Measurements from ENCODE around the gene MCM10. TPM values are rescaled to one million over a fixed set of nuclear protein-coding genes. Genes with fewer than 3 reads are reported as not detected.

Gene MCM10
- total RNA-seq, 3 donors from 2014 or later = 1.6 to 8.6 (median 2.2) TPM

DNA sequence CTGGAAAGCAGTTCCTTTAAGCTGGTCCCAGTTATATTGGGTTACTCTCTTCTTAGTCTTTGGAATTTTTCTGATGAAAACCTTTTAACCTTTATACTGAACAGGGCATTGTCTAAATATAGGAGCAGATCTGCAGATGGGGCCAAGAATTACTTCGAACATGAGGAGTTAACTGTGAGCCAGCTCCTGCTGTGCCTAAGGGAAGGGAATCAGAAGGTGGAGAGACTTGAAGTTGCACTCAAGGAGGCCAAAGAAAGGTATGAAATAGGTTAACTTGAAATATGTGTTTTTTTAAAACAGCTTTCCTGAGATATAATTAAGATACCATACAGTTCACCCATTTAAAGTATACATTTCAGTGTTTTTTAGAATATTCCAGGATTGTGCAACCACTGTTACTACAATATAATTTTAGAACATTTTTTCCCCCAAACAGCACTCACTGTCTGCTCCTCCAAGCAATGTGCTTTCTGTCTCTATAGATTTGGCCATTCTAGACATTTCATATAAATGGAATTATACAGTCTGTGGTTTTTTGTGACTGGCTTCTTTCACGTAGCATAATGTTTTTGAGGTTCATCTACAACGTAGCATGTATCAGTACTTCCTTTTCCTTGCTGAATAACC lies 42.5 kb upstream of the MCM10 start:
- TF ChIP-seq, protein P1, sequence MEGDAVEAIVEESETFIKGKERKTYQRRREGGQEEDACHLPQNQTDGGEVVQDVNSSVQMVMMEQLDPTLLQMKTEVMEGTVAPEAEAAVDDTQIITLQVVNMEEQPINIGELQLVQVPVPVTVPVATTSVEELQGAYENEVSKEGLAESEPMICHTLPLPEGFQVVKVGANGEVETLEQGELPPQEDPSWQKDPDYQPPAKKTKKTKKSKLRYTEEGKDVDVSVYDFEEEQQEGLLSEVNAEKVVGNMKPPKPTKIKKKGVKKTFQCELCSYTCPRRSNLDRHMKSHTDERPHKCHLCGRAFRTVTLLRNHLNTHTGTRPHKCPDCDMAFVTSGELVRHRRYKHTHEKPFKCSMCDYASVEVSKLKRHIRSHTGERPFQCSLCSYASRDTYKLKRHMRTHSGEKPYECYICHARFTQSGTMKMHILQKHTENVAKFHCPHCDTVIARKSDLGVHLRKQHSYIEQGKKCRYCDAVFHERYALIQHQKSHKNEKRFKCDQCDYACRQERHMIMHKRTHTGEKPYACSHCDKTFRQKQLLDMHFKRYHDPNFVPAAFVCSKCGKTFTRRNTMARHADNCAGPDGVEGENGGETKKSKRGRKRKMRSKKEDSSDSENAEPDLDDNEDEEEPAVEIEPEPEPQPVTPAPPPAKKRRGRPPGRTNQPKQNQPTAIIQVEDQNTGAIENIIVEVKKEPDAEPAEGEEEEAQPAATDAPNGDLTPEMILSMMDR (IDR thresholded peaks at IDR 0.05) = no peak
- intact Hi-C loops (cut with DNase I, micrococcal nuclease) = no loop called here
- DNase-seq = no peak
- Histone ChIP-seq H3K9me3 (no peaks in the 10 kb centered on the region), H3K4me1 (ENCODE audit: low read depth) (peaks cover 11% of the 10 kb centered on the region), H3K4me3 (no peak overlapping the region), H3K36me3 (ENCODE audit: low read depth) (peaks cover 21% of the 10 kb centered on the region)
- ATAC-seq = no peak

DNA sequence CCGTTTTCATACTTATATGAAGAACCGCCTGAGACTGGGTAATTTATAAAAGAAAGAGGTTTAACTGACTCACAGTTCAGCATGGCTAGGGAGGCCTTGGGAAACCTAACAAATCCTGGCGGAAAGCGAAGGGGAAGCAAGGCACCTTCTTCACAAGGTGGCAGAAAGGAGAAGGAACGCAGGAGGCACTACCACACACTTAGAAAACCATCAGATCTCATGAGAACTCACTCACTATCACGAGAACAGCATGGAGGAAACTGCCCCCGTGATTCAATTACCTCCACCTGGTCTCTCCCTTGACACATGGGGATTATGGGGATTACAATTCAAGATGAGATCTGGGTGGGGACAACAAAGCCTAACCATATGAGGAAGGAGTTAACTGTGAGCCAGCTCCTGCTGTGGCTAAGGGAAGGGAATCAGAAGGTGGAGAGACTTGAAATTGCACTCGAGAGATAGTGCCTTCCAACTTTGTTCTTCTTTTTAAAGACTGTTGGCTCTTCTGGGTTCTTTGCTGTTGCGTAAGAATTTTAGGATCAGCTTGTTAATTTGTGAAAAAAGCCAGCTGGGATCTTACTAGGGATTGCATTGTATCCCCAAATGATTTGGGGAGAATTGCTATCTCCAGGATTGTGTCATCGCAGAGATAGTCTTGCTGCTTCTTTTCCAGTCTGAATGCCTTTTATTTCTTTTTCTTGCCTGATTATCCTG lies 40.4 kb upstream of the MCM10 start:
- intact Hi-C loops (cut with DNase I, micrococcal nuclease) = no loop called here
- no peaks in the 10 kb centered on the region for H3K9me3 ChIP-seq
- peaks cover 18% of the 10 kb centered on the region for H3K36me3 ChIP-seq (ENCODE audit: low read depth)
- peaks cover 7% of the 10 kb centered on the region for H3K4me1 ChIP-seq (ENCODE audit: low read depth)
- TF ChIP-seq, protein P1 (IDR thresholded peaks at IDR 0.05) = no peak
- no peak overlapping the region for H3K4me3 ChIP-seq
- DNase-seq (no peak), ATAC-seq (no peak)

DNA sequence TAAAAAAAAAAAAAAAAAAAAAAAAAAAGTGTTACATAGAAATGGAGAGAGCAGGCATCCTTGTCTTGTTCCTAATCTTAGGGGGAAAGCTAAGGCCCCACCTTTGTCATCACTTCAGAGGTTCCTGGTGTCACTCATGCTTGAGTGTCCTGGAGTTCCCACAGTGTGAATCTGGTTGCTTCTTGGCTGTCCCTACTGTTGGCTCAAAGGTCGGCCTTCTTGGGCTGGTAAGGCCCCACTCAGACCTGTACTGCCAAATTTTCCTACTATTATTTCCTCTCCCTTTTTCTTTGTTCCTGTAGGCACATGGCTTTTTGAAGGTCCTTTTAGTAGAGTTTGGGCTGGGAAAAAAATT lies 39.9 kb upstream of the MCM10 start:
- ATAC-seq (no peak), DNase-seq (no peak)
- TF ChIP-seq, protein P1 (IDR thresholded peaks at IDR 0.05) = no peak
- Histone ChIP-seq H3K36me3 (ENCODE audit: low read depth) (peaks cover 14% of the 10 kb centered on the region), H3K9me3 (no peaks in the 10 kb centered on the region), H3K4me1 (ENCODE audit: low read depth) (peaks cover 3% of the 10 kb centered on the region), H3K4me3 (no peak overlapping the region)
- intact Hi-C loops (cut with DNase I, micrococcal nuclease) = no loop called here

DNA sequence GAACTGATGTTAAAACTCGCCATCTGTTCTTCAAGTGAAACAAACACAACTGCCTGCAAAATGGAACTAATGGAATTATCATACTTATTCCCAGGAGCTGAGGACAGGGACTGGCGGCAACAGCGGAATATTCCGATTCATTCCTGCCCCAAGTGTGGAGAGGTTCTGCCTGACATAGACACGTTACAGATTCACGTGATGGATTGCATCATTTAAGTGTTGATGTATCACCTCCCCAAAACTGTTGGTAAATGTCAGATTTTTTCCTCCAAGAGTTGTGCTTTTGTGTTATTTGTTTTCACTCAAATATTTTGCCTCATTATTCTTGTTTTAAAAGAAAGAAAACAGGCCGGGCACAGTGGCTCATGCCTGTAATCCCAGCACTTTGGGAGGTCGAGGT lies 24.7 kb upstream of the MCM10 start:
- Histone ChIP-seq H3K36me3 (ENCODE audit: low read depth) (no peaks in the 10 kb centered on the region), H3K4me1 (ENCODE audit: low read depth) (no peaks in the 10 kb centered on the region), H3K9me3 (no peaks in the 10 kb centered on the region), H3K4me3 (no peak overlapping the region)
- intact Hi-C loops (cut with DNase I, micrococcal nuclease) = no loop called here
- TF ChIP-seq, protein P1 (IDR thresholded peaks at IDR 0.05) = no peak
- ATAC-seq (no peak), DNase-seq (no peak)

DNA sequence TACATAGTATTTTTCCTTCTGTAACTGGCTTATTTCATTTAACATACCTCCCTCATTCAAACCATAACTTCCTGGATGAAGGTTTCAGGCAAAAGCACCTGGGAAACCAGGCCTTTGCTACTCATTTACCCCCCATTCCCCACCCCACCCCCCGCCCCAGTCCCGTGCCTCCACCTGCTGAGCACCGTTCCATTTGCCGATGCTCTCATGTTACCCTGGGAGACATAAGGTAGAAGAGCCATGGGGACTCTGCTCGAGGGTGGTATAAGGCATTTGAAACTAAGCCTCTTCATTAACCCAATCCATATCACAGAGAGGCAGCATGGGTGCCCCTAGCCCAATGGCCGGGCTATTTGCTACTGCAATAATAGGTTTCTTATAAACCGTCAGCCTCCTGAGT lies 22.2 kb upstream of the MCM10 start:
- Histone ChIP-seq H3K4me3 (no peak overlapping the region), H3K9me3 (no peaks in the 10 kb centered on the region), H3K36me3 (ENCODE audit: low read depth) (no peaks in the 10 kb centered on the region), H3K4me1 (ENCODE audit: low read depth) (no peaks in the 10 kb centered on the region)
- TF ChIP-seq, protein P1 (IDR thresholded peaks at IDR 0.05) = no peak
- DNase-seq = no peak
- ATAC-seq = no peak
- intact Hi-C loops (cut with DNase I, micrococcal nuclease) = no loop called here

Measured in mucosa of descending colon (tissue), 3 donors.